Ascending aorta (tissue), 2 donors: ENCODE measurements around the gene KIRREL3. TPM values are rescaled to one million over a fixed set of nuclear protein-coding genes. Genes with fewer than 3 reads are reported as not detected.

Experiments
- DNase-seq, 2 donors: peaks; one replicate each; pipeline ENCODE4 v3.0.0-alpha.2; 2019; ENCODE audit warnings: low spot score in 2 of 2
- H3K27ac ChIP-seq, 2 donors: fragments of 200-600 bp; sonication (generic); one replicate each; pipeline ENCODE4 v1.5.1; 2016 to 2017; ENCODE audit warnings: mild to moderate bottlenecking in 1 of 2
- H3K27me3 ChIP-seq: fragments of 200-600 bp; sonication (generic); one replicate; pipeline ENCODE4 v1.5.1; 2017
- H3K36me3 ChIP-seq, 2 donors: fragments of 200-600 bp; sonication (generic); one replicate each; pipeline ENCODE4 v1.5.1; 2016
- H3K4me1 ChIP-seq, 2 donors: fragments of 200-600 bp; sonication (generic); one replicate each; pipeline ENCODE4 v1.5.1; 2016 to 2017; ENCODE audit warnings: mild to moderate bottlenecking in 1 of 2
- H3K4me3 ChIP-seq, 2 donors: fragments of 200-600 bp; sonication (generic); one replicate each; pipeline ENCODE4 v1.5.1; 2016 to 2017; ENCODE audit warnings: mild to moderate bottlenecking in 1 of 2
- H3K9me3 ChIP-seq, 2 donors: fragments of 200-600 bp; sonication (generic); one replicate each; pipeline ENCODE4 v1.5.1; 2016
- intact Hi-C: fragments of 100-400 bp; cut with DNase I; formaldehyde crosslinking; loops from one replicate; pipeline ENCODE4 v1.15.1; 2023
- total RNA-seq: library from RNA; depleted of rRNA; stranded (reverse); fragments of >200 nt; gene quantifications from one replicate; pipeline ENCODE4 v1.1.0, GENCODE V29; 2016
- TF ChIP-seq, protein P1 (sequence below), 3 experiments: fragments of 200-600 bp in 2 of 3; fragments of 450-650 bp in 1 of 3; sonication (generic) in 2 of 3; IDR thresholded peaks; one replicate each; pipeline ENCODE4 v1.5.1; 2016 to 2019; ENCODE audit warnings: antibody characterized with exemption in 3 of 3, mild to moderate bottlenecking in 1 of 3, moderate library complexity in 1 of 3

The KIRREL3 gene
- total RNA-seq, 1 donor from 2014 or later: not detected

GRCh38 chr11:126611438-126611837, 389.1 kb downstream of the KIRREL3 start:
- Histone ChIP-seq H3K9me3 (no peaks in the 10 kb centered on the region), H3K36me3 (no peaks in the 10 kb centered on the region), H3K4me3 (no peak overlapping the region), H3K27me3 (no peaks in the 10 kb centered on the region), H3K27ac (no peak overlapping the region), H3K4me1 (no peaks in the 10 kb centered on the region)
- intact Hi-C loops: no loop called here
- TF ChIP-seq, protein P1, sequence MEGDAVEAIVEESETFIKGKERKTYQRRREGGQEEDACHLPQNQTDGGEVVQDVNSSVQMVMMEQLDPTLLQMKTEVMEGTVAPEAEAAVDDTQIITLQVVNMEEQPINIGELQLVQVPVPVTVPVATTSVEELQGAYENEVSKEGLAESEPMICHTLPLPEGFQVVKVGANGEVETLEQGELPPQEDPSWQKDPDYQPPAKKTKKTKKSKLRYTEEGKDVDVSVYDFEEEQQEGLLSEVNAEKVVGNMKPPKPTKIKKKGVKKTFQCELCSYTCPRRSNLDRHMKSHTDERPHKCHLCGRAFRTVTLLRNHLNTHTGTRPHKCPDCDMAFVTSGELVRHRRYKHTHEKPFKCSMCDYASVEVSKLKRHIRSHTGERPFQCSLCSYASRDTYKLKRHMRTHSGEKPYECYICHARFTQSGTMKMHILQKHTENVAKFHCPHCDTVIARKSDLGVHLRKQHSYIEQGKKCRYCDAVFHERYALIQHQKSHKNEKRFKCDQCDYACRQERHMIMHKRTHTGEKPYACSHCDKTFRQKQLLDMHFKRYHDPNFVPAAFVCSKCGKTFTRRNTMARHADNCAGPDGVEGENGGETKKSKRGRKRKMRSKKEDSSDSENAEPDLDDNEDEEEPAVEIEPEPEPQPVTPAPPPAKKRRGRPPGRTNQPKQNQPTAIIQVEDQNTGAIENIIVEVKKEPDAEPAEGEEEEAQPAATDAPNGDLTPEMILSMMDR (IDR thresholded peaks at IDR 0.05): no peak
- DNase-seq: no peak

- Histone ChIP-seq H3K27ac (no peak overlapping the region), H3K4me3 (no peak overlapping the region), H3K36me3 (no peaks in the 10 kb centered on the region), H3K4me1 (no peaks in the 10 kb centered on the region), H3K9me3 (no peaks in the 10 kb centered on the region), H3K27me3 (no peaks in the 10 kb centered on the region)
- TF ChIP-seq, protein P1 (IDR thresholded peaks at IDR 0.05): no peak
- intact Hi-C loops: no loop called here
- no peak for DNase-seq
Observed at GRCh38 chr11:126608658-126609057, 391.9 kb downstream of the KIRREL3 start.

DNA sequence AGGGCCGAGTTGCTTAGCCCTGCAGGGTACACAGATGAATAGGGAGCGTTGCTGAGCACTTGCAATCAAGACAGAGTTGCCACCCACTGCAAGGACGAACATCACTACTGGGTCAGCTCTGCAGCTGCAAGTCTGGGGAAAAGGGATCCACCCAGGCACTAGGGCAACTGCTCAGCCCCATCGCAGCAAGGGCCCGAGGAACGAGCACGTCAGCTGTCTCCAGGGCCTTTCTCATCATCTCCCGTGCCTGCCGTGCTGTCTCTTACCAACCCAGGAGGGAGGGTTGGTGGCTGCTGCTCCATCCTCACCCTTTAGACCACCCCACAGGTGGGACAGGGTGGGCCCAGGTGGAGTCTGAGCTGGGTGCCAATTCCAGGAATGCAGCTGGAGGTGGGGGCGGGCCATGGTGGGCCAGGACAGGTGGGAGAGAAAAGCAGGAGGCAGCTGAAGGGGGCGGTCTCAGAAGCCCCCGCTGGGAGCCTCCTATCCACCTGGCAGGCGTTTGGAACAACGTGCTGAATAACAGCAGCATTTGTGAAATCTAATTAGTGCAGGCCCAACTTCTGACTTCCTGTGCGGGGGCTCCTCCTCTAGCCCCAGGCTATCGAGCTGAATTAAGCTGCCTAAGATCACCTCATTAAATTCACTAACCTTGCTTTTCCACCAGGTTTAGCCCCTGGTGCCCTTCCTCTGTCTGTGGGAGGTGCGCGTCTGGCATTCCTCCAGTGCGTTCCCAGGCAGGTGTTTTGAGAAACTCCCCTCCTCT, 392.6 kb downstream of the KIRREL3 start:
- DNase-seq: no peak
- Histone ChIP-seq H3K9me3 (no peaks in the 10 kb centered on the region), H3K27me3 (no peaks in the 10 kb centered on the region), H3K4me1 (no peaks in the 10 kb centered on the region), H3K4me3 (no peak overlapping the region), H3K36me3 (no peaks in the 10 kb centered on the region), H3K27ac (no peak overlapping the region)
- TF ChIP-seq, protein P1 (IDR thresholded peaks at IDR 0.05): no peak
- intact Hi-C loops: no loop called here

DNA sequence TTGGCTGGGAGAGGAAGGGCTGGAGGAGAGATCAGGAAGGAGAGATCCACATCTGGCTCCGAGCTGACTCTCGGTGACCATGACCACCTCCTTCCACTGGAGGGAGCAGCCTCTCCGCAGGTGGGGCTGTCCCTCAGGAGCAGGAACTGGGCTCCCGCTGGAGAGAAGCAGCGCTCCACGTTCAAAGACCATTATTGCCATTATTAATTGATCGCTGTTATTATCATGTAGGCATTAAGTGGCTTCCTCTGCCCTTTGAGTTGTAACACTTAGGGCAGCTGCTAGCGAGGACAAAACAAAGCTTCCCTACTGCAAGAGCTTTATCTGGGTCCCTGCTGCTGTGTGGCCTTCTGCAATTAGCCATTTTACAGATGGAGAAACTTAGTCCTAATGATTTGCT, 393.2 kb downstream of the KIRREL3 start:
- Histone ChIP-seq H3K4me3 (no peak overlapping the region), H3K27ac (no peak overlapping the region), H3K9me3 (no peaks in the 10 kb centered on the region), H3K4me1 (no peaks in the 10 kb centered on the region), H3K27me3 (no peaks in the 10 kb centered on the region), H3K36me3 (no peaks in the 10 kb centered on the region)
- intact Hi-C loops: no loop called here
- TF ChIP-seq, protein P1 (IDR thresholded peaks at IDR 0.05): peak in 2 of 3 experiments; percentile 20
- DNase-seq: no peak

DNA sequence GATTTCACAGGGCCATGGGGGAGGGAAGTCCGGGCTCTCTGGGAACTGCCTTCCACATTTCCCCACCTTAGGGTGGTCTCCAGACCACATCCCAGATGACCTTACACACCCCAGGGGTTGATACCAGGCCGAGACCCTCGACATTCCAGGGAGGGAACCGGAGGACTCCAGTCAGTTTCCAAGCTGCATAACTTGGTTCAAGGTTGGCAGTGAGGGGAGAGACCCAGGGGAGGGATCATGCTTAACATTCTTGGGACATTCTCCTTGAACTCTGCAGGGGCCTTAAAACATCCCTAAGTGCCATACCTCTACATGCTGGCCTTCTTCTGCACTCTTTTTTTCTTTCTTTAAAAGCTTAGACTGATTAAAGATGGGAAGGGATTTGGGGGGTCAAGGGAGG, 394.1 kb downstream of the KIRREL3 start:
- no peaks in the 10 kb centered on the region for H3K27me3 ChIP-seq

More for the DNA sequence above, 394.1 kb downstream of the KIRREL3 start:
- Histone ChIP-seq H3K4me3 (no peak overlapping the region), H3K9me3 (no peaks in the 10 kb centered on the region), H3K4me1 (no peaks in the 10 kb centered on the region), H3K27ac (no peak overlapping the region), H3K36me3 (no peaks in the 10 kb centered on the region)
- TF ChIP-seq, protein P1 (IDR thresholded peaks at IDR 0.05): no peak
- no peak for DNase-seq
- intact Hi-C loops: no loop called here
